HL-60 (cell line): ENCODE results near the gene MANSC4.

Source experiments
- POLR2AphosphoS5 ChIP-seq: IDR thresholded peaks from 2 replicates; pipeline ENCODE4 v1.6.1; 2012; ENCODE audit warnings: low read depth
- TF ChIP-seq, protein P1 (sequence below): IDR thresholded peaks from one replicate; pipeline ENCODE4 v1.5.1; 2011; ENCODE audit warnings: low read length, control low read depth, inconsistent platforms; ENCODE audit not compliant: insufficient read depth

DNA sequence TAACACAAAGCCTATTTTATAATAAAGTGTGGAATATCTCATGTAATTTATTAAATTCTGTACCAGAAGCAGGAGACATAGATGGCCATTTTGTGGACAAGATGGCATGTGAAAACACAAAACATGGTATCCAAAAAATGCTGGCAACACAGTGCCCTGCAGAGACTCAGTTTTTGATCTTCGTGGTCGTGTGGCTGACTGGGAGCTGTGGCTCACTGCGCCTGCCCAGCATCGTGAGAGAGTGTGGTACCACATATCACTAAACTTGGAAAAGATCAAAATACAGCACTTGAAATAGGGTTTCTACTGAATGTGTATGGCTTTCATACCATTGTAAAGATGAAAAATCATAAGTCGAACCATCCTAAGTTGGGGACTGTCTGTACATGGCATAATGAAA lies 43.0 kb upstream of the MANSC4 start:
- TF ChIP-seq POLR2AphosphoS5 = no peak
- TF ChIP-seq, protein P1, sequence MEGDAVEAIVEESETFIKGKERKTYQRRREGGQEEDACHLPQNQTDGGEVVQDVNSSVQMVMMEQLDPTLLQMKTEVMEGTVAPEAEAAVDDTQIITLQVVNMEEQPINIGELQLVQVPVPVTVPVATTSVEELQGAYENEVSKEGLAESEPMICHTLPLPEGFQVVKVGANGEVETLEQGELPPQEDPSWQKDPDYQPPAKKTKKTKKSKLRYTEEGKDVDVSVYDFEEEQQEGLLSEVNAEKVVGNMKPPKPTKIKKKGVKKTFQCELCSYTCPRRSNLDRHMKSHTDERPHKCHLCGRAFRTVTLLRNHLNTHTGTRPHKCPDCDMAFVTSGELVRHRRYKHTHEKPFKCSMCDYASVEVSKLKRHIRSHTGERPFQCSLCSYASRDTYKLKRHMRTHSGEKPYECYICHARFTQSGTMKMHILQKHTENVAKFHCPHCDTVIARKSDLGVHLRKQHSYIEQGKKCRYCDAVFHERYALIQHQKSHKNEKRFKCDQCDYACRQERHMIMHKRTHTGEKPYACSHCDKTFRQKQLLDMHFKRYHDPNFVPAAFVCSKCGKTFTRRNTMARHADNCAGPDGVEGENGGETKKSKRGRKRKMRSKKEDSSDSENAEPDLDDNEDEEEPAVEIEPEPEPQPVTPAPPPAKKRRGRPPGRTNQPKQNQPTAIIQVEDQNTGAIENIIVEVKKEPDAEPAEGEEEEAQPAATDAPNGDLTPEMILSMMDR = no peak
